Stimulated activated naive B cell treated with anti-CD40 and anti-IgM and Interleukin-4, amounts not matched to agents 10 μg/mL and 1 μg/mL and 100 μg/mL, for 72 hours (primary cell): Measurements from ENCODE around the gene PRR22.
A peak's percentile ranks its signal among the peaks of the same experiment; 100 is the strongest.

Source experiments
- ATAC-seq, 2 donors: fragments of 150-1000 bp; cut with Tn5 transposase; replicated peaks; 2 replicates each; pipeline ENCODE4 v1.10.0; 2021; ENCODE audit warnings: moderate library complexity in 1 of 2
- DNase-seq: peaks from one replicate; pipeline ENCODE4 v3.0.0; 2021
- H3K27ac Mint-ChIP-seq: one replicate; pipeline ENCODE4 v1.8.0; 2022; ENCODE audit warnings: mild to moderate bottlenecking, mixed read lengths
- H3K27me3 Mint-ChIP-seq, 2 donors: one replicate each; pipeline ENCODE4 v1.8.0; 2022; ENCODE audit warnings: mixed read lengths in 2 of 2
- H3K36me3 Mint-ChIP-seq, 2 donors: one replicate each; pipeline ENCODE4 v1.8.0; 2022; ENCODE audit warnings: mixed read lengths in 2 of 2, mild to moderate bottlenecking in 1 of 2
- H3K4me1 Mint-ChIP-seq, 2 donors: one replicate each; pipeline ENCODE4 v1.8.0; 2022; ENCODE audit warnings: mixed read lengths in 2 of 2, mild to moderate bottlenecking in 1 of 2
- H3K4me3 Mint-ChIP-seq, 2 donors: one replicate each; pipeline ENCODE4 v1.8.0; 2022; ENCODE audit warnings: mild to moderate bottlenecking in 2 of 2, mixed read lengths in 2 of 2, moderate library complexity in 1 of 2
- H3K9me3 Mint-ChIP-seq, 2 donors: one replicate each; pipeline ENCODE4 v1.8.0; 2022; ENCODE audit warnings: mixed read lengths in 2 of 2, mild to moderate bottlenecking in 1 of 2

Gene PRR22

GRCh38 chr19:5805462-5806132 lies 21.1 kb upstream of the PRR22 start:
- Mint-ChIP-seq H3K36me3 (peaks cover 0 to 4% of the 10 kb centered on the region in 2 donors), H3K27me3 (peaks cover 26 to 46% of the 10 kb centered on the region in 2 donors), H3K27ac (no peak overlapping the region), H3K4me3 (peak overlapping the region; percentile 25 to 37), H3K4me1 (peaks cover 16 to 29% of the 10 kb centered on the region in 2 donors), H3K9me3 (no peaks in the 10 kb centered on the region)
- ATAC-seq (peak; percentile 31 to 37), DNase-seq (no peak)

DNA sequence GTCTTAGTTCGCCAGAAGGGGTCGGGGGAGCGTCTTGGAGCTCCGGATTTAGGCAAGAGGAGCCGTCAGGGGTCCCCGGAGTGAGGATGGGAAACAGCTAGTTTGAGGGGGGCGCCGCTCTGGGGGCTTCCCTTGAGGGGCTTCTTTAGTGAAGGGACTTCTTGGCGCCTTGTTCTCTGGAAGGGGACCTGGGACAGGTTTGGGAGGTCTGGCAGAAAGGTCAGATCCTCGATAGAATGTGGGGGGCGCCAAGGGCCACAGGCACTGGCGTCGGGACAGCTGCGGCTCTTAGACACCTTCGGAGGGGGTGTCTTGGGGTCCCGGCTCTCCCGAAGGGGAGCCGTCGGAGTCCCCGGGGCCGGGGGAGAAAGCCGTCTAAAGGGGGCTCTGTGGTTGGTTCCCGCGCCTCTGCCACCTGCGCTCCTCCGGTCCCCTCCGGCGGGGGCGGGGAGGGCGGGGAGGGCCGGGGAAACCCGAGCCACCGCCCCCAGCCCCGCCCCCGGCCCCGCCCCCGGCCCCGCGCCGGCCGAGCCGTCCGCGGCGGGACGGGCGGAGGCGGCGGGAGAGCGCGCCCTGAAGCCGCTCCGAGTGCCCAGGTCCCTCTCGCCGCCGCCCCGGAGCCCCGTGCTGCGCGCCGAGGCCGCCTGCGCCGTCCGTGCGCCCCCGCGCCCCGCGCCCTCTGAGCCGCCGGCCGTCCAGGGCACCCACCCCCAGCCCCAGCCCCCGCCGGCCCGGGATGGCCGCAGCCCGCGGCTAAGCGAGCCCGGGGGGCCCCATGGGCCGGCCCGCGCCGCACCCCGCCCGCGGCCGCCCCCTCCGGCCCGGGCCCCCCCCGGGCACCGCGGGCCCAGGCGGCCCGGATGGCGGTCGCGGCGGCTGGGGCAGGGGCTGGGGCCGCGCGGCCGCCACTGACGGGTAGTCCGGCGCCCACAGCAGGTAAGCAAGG lies 20.2 kb upstream of the PRR22 start, which contains the start of gene NRTN:
Gene NRTN (plus strand): TSS at position 552 of the 946 bp plus-strand sequence. CDS start 19,099 bp downstream, outside the sequence.
- DNase-seq (no peak), ATAC-seq (peak; percentile 6 to 8)
- H3K27me3 Mint-ChIP-seq: peaks cover 28 to 54% of the 10 kb centered on the region in 2 donors
- H3K27ac Mint-ChIP-seq: peak within 1 kb of the TSS; percentile 89
- no peaks in the 10 kb centered on the region for H3K9me3 Mint-ChIP-seq
- peaks cover 18 to 29% of the 10 kb centered on the region in 2 donors for H3K4me1 Mint-ChIP-seq
- H3K36me3 Mint-ChIP-seq: peaks cover 0 to 4% of the 10 kb centered on the region in 2 donors
- H3K4me3 Mint-ChIP-seq: peak within 1 kb of the TSS; percentile 74 to 81

- Mint-ChIP-seq H3K4me3 (peak overlapping the region; percentile 74 to 81), H3K4me1 (peaks cover 18 to 29% of the 10 kb centered on the region in 2 donors), H3K27ac (peak overlapping the region; percentile 89), H3K27me3 (peaks cover 36 to 58% of the 10 kb centered on the region in 2 donors), H3K9me3 (no peaks in the 10 kb centered on the region), H3K36me3 (peaks cover 0 to 4% of the 10 kb centered on the region in 2 donors)
- ATAC-seq (peak; percentile 94 to 96), DNase-seq (peak; percentile 88)
Measured at GRCh38 chr19:5803752-5804515, 19.4 kb upstream of the PRR22 start.

GRCh38 chr19:5803441-5803751 lies 18.9 kb upstream of the PRR22 start:
- Mint-ChIP-seq H3K27ac (peak overlapping the region; percentile 43), H3K27me3 (peaks cover 41 to 63% of the 10 kb centered on the region in 2 donors), H3K4me1 (peaks cover 18 to 29% of the 10 kb centered on the region in 2 donors), H3K9me3 (no peaks in the 10 kb centered on the region), H3K4me3 (peak overlapping the region; percentile 72 to 81), H3K36me3 (peaks cover 0 to 4% of the 10 kb centered on the region in 2 donors)
- DNase-seq (no peak), ATAC-seq (no peak)

DNA sequence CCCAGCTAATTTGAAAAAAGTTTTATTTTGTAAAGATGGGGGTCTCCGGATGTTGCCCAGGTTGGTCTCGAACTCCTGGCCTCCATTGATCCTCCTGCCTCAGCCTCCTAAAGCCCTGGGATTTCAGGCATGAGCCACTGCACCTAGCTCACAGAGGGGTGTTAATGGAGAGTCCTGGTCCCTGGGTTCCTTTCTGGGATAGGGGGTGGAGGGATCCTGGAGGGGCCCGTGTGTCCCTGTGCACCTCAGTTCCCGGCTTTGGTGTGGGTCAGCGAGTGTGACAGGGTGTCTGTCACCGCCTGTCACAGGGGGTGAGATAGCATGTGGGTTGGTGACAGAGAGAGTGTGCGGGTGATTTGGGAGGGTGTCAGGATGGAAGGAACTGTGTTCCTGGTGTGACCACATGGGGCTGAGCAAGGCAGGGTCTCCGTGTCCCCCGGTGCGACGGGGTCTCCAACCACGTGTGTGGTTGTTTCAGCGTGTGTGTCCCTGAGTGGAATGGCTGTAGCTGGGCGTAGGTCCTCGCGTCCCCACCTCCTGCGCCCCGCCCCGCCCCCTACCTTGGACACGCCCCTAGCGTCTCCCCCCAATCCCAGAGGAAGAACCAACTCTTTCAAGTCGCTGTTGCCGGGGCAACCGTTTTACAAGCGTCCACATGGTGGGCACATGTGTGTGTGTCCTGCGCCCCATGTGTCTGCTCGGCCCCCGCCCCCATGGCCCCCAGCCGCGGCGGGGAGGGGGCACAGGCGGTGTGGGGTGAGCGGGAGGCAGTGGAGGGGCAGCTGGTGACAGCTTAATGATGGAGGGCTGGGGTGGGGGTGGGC lies 17.5 kb upstream of the PRR22 start:
- ATAC-seq: no peak
- Mint-ChIP-seq H3K27ac (no peak overlapping the region), H3K27me3 (peaks cover 49 to 70% of the 10 kb centered on the region in 2 donors), H3K4me3 (peak overlapping the region in 1 of 2 donors; percentile 59), H3K4me1 (peaks cover 18 to 29% of the 10 kb centered on the region in 2 donors), H3K36me3 (peaks cover 0 to 4% of the 10 kb centered on the region in 2 donors), H3K9me3 (no peaks in the 10 kb centered on the region)
- no peak for DNase-seq

DNA sequence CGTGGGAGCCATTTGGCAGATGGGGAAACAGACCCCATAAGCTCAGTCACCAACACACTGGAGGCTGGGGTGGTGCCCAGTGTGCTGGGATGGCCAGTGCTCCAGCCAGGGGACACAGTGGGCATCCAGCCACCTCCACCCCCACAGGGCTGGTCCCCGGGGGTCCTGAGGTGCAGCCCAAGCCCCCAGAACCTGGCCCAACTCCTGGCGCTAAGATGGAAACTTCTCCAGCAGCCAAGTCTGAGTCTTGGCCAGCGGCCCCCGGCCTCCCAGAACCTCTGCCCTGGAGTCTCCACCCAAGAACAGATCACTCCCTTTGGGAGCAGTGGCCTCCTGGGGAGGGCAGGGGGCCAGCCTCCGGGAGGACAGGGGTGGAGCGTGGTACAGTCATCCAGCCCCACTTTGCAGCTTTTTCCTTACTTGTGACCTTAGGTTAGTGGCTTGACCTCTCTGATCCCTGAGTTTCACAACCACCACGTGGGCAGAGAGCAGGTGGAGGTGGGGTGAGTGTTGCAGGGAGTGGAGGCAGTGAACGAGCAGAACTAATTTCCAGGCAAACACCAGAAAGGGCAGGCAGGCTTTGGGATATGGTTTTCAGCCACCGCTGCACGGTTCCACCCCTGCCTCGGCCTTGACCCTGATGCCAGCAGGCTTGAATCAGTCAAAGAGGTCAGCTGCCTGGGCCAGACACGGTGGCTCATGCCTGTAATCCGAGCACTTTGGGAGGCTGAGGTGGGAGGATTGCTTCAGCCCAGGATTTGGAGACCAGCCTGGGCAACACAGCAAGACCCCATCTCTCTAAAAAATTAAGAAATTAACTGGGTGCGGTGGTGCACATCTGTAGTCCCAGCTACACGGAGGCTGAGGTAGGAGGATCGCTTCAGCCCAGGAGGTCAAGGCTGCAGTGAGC lies 16.1 kb upstream of the PRR22 start:
- Mint-ChIP-seq H3K4me3 (no peak overlapping the region), H3K9me3 (no peaks in the 10 kb centered on the region), H3K36me3 (peaks cover 0 to 4% of the 10 kb centered on the region in 2 donors), H3K27me3 (peaks cover 54 to 70% of the 10 kb centered on the region in 2 donors), H3K4me1 (peaks cover 18 to 29% of the 10 kb centered on the region in 2 donors), H3K27ac (no peak overlapping the region)
- DNase-seq: no peak
- no peak for ATAC-seq

GRCh38 chr19:5799247-5800241 lies 15.0 kb upstream of the PRR22 start:
- Mint-ChIP-seq H3K27ac (no peak overlapping the region), H3K36me3 (peaks cover 0 to 4% of the 10 kb centered on the region in 2 donors), H3K4me3 (no peak overlapping the region), H3K27me3 (peaks cover 54 to 68% of the 10 kb centered on the region in 2 donors), H3K9me3 (no peaks in the 10 kb centered on the region), H3K4me1 (peaks cover 18 to 27% of the 10 kb centered on the region in 2 donors)
- no peak for DNase-seq
- no peak for ATAC-seq

GRCh38 chr19:5798244-5798643 lies 13.7 kb upstream of the PRR22 start:
- Mint-ChIP-seq H3K27ac (no peak overlapping the region), H3K36me3 (no peaks in the 10 kb centered on the region)
- no peak for DNase-seq

GRCh38 chr19:5795382-5795919 lies 10.9 kb upstream of the PRR22 start:
- Mint-ChIP-seq H3K4me3 (no peak overlapping the region), H3K27me3 (peaks cover 27 to 33% of the 10 kb centered on the region in 2 donors), H3K27ac (no peak overlapping the region), H3K36me3 (peaks cover 5 to 7% of the 10 kb centered on the region in 2 donors), H3K4me1 (peaks cover under 1 to 6% of the 10 kb centered on the region in 2 donors), H3K9me3 (peaks cover 0 to 1% of the 10 kb centered on the region in 2 donors)
- ATAC-seq (no peak), DNase-seq (no peak)

More at GRCh38 chr19:5798244-5798643, 13.7 kb upstream of the PRR22 start:
- H3K27me3 Mint-ChIP-seq: peaks cover 43 to 57% of the 10 kb centered on the region in 2 donors
- H3K4me1 Mint-ChIP-seq: peaks cover 13 to 14% of the 10 kb centered on the region in 2 donors
- ATAC-seq: no peak
- H3K4me3 Mint-ChIP-seq: no peak overlapping the region
- H3K9me3 Mint-ChIP-seq: no peaks in the 10 kb centered on the region

DNA sequence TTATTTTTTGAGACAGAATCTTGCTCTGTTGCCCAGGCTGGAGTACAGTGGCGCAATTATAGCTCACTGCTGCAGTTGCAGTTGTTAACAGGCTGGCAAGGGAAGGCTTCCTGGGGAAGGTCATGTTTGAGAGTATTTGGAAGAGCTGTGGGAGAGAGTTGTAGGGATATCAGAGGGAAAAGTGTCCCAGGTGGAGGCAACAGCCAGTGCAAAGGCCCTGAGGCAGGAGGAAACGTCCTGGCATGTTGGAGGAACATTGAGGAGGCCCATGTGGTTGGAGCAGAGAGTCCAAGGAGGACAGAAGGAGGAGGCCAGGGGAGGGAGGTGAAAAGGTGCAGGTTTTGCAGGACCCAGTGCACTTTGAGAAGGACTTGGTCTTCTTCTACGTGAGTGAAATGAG lies 8.6 kb upstream of the PRR22 start:
- Mint-ChIP-seq H3K36me3 (peaks cover 18 to 21% of the 10 kb centered on the region in 2 donors), H3K27me3 (peaks cover 10 to 12% of the 10 kb centered on the region in 2 donors), H3K9me3 (peaks cover 0 to 5% of the 10 kb centered on the region in 2 donors), H3K4me3 (no peak overlapping the region), H3K4me1 (peaks cover 13 to 20% of the 10 kb centered on the region in 2 donors), H3K27ac (no peak overlapping the region)
- no peak for DNase-seq
- ATAC-seq: no peak

GRCh38 chr19:5792224-5792623 lies 7.7 kb upstream of the PRR22 start:
- Mint-ChIP-seq H3K36me3 (peaks cover 22 to 25% of the 10 kb centered on the region in 2 donors), H3K9me3 (peaks cover 0 to 5% of the 10 kb centered on the region in 2 donors), H3K4me3 (no peak overlapping the region), H3K27ac (no peak overlapping the region), H3K4me1 (peaks cover 16 to 24% of the 10 kb centered on the region in 2 donors), H3K27me3 (peaks cover 5 to 6% of the 10 kb centered on the region in 2 donors)
- DNase-seq (no peak), ATAC-seq (no peak)
